ENCODE measurements around the gene PIWIL1.

PIWIL1 gene

GRCh38 chr12:130375296-130376287, 37.9 kb downstream of the PIWIL1 start:
- DNase-seq, result no peak

GRCh38 chr12:130382818-130383217, 45.1 kb downstream of the PIWIL1 start:
- DNase-seq, result no peak

DNA sequence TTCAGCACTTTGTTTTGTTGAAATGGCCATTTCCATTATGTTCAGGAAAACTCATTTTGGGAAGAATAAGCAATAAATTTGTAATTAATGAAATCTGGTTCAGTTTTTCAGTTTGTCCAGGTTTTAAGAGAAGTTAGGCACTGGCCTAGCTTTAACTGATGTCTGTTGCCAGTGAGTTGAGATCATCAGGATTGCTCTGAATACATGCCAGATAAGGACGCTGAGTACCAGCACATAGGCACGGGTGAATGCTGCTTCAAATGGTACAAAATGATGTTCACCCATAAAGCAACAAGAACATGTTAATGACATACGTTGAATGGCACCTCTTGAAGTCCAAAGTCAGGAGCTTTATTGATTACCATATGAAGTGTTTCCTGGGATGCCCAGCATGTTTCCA, 46.5 kb downstream of the PIWIL1 start:
- DNase-seq, result no peak

- DNase-seq, result no peak
Observed at GRCh38 chr12:130385193-130385592, 47.5 kb downstream of the PIWIL1 start.

GRCh38 chr12:130391186-130391585, 53.5 kb downstream of the PIWIL1 start:
- no peak for DNase-seq

DNA sequence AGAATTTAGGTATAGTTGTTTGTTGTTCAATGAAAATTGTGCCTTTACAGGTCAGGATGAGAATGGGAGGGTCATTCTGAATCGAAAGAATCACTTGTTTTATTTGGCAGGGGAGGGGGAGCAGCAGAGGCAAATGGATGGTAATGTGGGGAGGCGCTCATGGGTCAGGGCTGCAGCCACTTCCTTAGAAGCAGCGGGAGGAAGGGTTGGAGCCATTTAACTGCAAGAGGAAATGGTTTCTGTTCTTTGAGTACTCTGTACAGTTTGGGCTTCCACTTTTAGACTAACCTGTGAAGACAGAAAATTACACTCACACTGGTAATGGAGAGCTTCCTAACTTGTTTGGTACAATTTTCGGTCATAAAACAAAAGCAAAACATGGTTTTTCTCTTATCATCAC, 57.2 kb downstream of the PIWIL1 start:
- DNase-seq, result no peak

GRCh38 chr12:130396667-130397066, 59.0 kb downstream of the PIWIL1 start:
- DNase-seq, result no peak

GRCh38 chr12:130398100-130398848, 60.6 kb downstream of the PIWIL1 start:
- no peak for DNase-seq

GRCh38 chr12:130401703-130402102, 64.0 kb downstream of the PIWIL1 start:
- DNase-seq, result no peak

GRCh38 chr12:130405332-130405731, 67.6 kb downstream of the PIWIL1 start:
- no peak for DNase-seq

DNA sequence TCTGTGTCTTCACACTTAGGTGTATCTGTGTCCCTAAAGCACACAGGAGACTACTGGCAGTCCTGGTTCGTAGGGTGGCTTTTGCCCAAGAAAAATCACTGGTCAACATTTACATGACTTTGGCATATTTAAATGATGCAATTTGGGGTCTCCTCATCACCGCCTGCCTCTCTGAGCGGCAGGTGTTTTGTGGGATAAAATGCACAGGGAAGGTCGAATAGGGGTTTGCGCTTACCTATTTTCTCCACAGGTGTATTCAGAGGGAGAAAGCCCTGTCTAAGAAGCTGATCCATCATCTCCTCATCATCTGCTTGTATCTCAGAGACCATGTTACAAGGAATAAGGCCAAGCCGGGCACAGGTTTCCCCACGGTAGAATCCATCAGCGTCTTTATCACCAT, 74.7 kb downstream of the PIWIL1 start:
- DNase-seq, result no peak

- no peak for DNase-seq
Observed at GRCh38 chr12:130413909-130414308, 76.2 kb downstream of the PIWIL1 start.

- DNase-seq, result no peak
Observed at GRCh38 chr12:130414381-130414780, 76.7 kb downstream of the PIWIL1 start.

- no peak for DNase-seq
Observed at GRCh38 chr12:130418251-130418650, 80.6 kb downstream of the PIWIL1 start.

DNA sequence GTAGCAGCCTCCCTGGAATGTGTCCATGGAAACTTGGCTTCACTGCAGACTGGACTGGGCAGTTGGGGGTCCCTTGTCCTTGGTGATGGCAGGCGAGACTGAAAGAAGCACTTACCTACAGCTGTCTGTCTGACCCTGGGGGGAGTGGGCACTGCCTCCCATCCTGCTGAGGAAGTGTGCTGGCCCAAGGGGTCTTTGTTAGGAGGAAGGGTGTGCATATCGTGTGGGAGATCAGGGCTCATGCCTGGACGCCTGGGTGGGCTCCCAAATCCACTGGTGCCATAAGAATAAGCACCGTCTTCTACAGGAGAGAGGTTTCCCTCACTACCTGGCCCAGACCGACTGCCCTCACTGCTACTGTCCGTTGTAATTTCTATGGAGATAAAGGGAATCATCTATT, 81.4 kb downstream of the PIWIL1 start:
- DNase-seq, result no peak

GRCh38 chr12:130420071-130420470, 82.4 kb downstream of the PIWIL1 start:
- no peak for DNase-seq

DNA sequence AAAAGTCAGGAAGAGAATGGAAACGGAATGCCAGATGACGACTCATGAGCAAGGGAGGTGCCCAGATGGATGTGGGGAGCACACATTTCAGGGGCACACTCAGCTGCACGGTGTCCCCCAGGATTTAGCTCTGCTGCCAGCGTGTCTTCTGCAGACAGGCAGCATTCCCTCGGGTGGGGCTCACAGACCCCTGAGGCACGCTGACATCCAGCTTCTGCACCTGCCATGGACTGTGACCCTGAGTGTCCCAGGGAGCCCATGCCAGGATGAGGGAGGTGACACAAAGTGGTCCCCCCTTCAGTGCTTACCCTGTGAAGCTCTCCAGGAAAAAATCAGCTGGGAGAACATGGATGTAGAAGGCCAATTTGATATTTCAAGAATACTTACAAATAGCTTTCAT, 84.2 kb downstream of the PIWIL1 start:
- no peak for DNase-seq
